WTC11 (cell line): Measurements from ENCODE around the gene CHRNE.

Experiments
- CTCF ChIP-seq: fragments of 200-600 bp; IDR thresholded peaks from 2 replicates; pipeline ENCODE4 v1.8.0; 2022; ENCODE audit warnings: antibody characterized with exemption
- E2F1 ChIP-seq: sonication (generic); formaldehyde crosslinking; IDR thresholded peaks from 2 replicates; pipeline ENCODE4 v1.8.0; 2022; ENCODE audit warnings: mild to moderate bottlenecking, missing genetic modification reagents
- FOXP1 ChIP-seq: sonication (generic); formaldehyde crosslinking; IDR thresholded peaks from 2 replicates; pipeline ENCODE4 v1.8.0; 2022; ENCODE audit warnings: missing genetic modification reagents, mild to moderate bottlenecking, moderate library complexity, borderline replicate concordance
- FOXP4 ChIP-seq: sonication (generic); formaldehyde crosslinking; IDR thresholded peaks from 2 replicates; pipeline ENCODE4 v1.8.0; 2022; ENCODE audit warnings: mild to moderate bottlenecking, missing genetic modification reagents
- MXD4 ChIP-seq: fragments of 250-450 bp; sonication (Bioruptor Pico); IDR thresholded peaks from 2 replicates; pipeline ENCODE4 v1.8.0; 2021; ENCODE audit warnings: mild to moderate bottlenecking, moderate library complexity, borderline replicate concordance
- SMAD3 ChIP-seq: sonication (generic); formaldehyde crosslinking; IDR thresholded peaks from 2 replicates; pipeline ENCODE4 v1.8.0; 2022; ENCODE audit warnings: missing genetic modification reagents, mild to moderate bottlenecking, borderline replicate concordance
- TP53 ChIP-seq: sonication (generic); formaldehyde crosslinking; IDR thresholded peaks from 2 replicates; pipeline ENCODE4 v1.8.1; 2023; ENCODE audit warnings: mild to moderate bottlenecking, missing genetic modification reagents
- USF2 ChIP-seq: sonication (generic); formaldehyde crosslinking; IDR thresholded peaks from 2 replicates; pipeline ENCODE4 v1.8.1; 2023; ENCODE audit warnings: mild to moderate bottlenecking, missing genetic modification reagents, moderate library complexity
- ZBTB21 ChIP-seq: sonication (generic); formaldehyde crosslinking; IDR thresholded peaks from 2 replicates; pipeline ENCODE4 v1.8.1; 2023; ENCODE audit warnings: mild to moderate bottlenecking, missing genetic modification reagents, borderline replicate concordance
- ZNF232 ChIP-seq: sonication (generic); formaldehyde crosslinking; IDR thresholded peaks from 2 replicates; pipeline ENCODE4 v1.8.0; 2022; ENCODE audit warnings: mild to moderate bottlenecking, missing genetic modification reagents
- ZNF281 ChIP-seq: sonication (generic); formaldehyde crosslinking; IDR thresholded peaks from 2 replicates; pipeline ENCODE4 v1.8.0; 2023; ENCODE audit warnings: mild to moderate bottlenecking, missing genetic modification reagents
- ZNF425 ChIP-seq: fragments of 250-450 bp; sonication (Bioruptor Pico); conservative IDR thresholded peaks from 2 replicates; pipeline ENCODE4 v1.9.0; 2021; ENCODE audit warnings: mild to moderate bottlenecking

GRCh38 chr17:4919511-4920047, 16.7 kb upstream of the CHRNE start:
- no peak for TF ChIP-seq FOXP1
- no peak for TF ChIP-seq FOXP4 (CRISPR knock-in tag)
- no peak for TF ChIP-seq CTCF
- TF ChIP-seq E2F1 (CRISPR knock-in tag), result no peak
- TF ChIP-seq TP53, result no peak
- no peak for TF ChIP-seq ZNF232 (CRISPR knock-in tag)
- no peak for TF ChIP-seq MXD4 (CRISPR knock-in tag)
- TF ChIP-seq ZNF281 (CRISPR knock-in tag), result no peak
- TF ChIP-seq SMAD3 (CRISPR knock-in tag), result no peak
- no peak for TF ChIP-seq ZNF425 (CRISPR knock-in tag)
- TF ChIP-seq USF2 (CRISPR knock-in tag), result no peak
- no peak for TF ChIP-seq ZBTB21 (CRISPR knock-in tag)
